Fibroblast of villous mesenchyme (primary cell): ENCODE results near the gene NLRC3. TPM values are rescaled to one million over a fixed set of nuclear protein-coding genes. Genes with fewer than 3 reads are reported as not detected.

Experiments used
- DNase-seq: peaks from one replicate; pipeline ENCODE4 v3.0.0-alpha.2; 2010; ENCODE audit warnings: low read depth
- H3K4me3 ChIP-seq: 2 replicates; pipeline ENCODE4 v1.5.1; 2011; ENCODE audit warnings: low read depth, mild to moderate bottlenecking, low read length
- CTCF ChIP-seq: IDR thresholded peaks from 2 replicates; pipeline ENCODE4 v1.5.1; 2012; ENCODE audit warnings: low read depth, mild to moderate bottlenecking, low read length; ENCODE audit not compliant: insufficient read depth
- total RNA-seq: library from RNA; depleted of rRNA; stranded (reverse); fragments of >200 nt; gene quantifications from 2 replicates; pipeline ENCODE4 v1.2.3, GENCODE V29; 2012

Gene NLRC3
- total RNA-seq, 1 donor, result not detected

- H3K4me3 ChIP-seq, result no peak overlapping the region
- DNase-seq, result peak; percentile 89
- TF ChIP-seq CTCF, result no peak
Observed at GRCh38 chr16:3514621-3515020, 62.6 kb downstream of the NLRC3 start.

GRCh38 chr16:3513892-3514583 is 63.2 kb downstream of the NLRC3 start:
- no peak overlapping the region for H3K4me3 ChIP-seq
- DNase-seq, result peak; percentile 43
- TF ChIP-seq CTCF, result no peak

- no peak overlapping the region for H3K4me3 ChIP-seq
- no peak for TF ChIP-seq CTCF
- no peak for DNase-seq
Observed at GRCh38 chr16:3511286-3512180, 65.7 kb downstream of the NLRC3 start.

DNA sequence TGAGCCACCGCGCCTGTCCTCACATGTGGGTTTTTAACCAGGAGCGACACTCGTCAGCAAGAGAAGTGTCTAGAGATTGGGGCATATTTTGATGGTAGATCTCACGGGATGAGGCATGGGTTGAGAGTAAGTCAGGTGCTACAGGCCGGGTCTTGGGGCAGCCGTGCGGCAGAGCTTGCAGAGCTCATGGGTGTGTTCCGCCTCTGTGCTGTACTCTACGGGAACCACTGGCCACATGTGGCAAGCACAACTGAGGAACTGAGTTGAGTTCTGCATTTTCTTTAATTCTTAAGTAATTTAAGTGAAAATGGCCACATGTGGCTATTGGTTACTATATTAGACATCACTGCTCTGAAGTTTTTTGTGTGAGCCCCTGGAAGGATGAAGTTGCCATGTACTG is 66.8 kb downstream of the NLRC3 start:
- H3K4me3 ChIP-seq, result no peak overlapping the region
- no peak for TF ChIP-seq CTCF
- DNase-seq, result no peak

GRCh38 chr16:3509470-3509928 is 67.7 kb downstream of the NLRC3 start:
- no peak overlapping the region for H3K4me3 ChIP-seq
- no peak for TF ChIP-seq CTCF
- DNase-seq, result no peak

DNA sequence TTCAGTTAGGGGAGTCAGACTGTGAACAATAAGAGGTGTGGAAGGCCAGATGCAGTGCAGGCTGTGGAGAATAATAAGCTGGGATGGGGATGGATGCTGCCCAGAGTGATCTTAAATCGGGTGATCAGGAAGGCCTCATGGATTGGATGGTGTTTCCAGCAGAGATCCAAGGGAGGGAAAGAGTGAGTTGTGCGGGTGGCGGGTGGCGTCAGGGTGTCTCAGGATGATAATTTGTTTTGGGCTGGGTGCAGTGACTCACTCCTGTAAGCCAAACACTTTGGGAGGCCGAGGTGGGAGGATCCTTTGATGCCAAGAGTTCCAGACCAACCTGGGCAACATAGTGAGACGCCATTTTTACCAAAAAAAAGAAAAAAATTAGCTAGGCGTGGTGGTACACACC is 68.5 kb downstream of the NLRC3 start:
- H3K4me3 ChIP-seq, result no peak overlapping the region
- no peak for TF ChIP-seq CTCF
- DNase-seq, result no peak
